Dendritic cell treated with granulocyte-macrophage colony-stimulating factor and Interleukin-4, amounts not matched to agents 40 ng/mL and 50 ng/mL, for 4 days (primary cell): ENCODE measurements around the gene SHROOM4.

Experiments
- H3K27ac Mint-ChIP-seq: one replicate; pipeline ENCODE4 v1.8.0; 2022; ENCODE audit warnings: mild to moderate bottlenecking, mixed read lengths
- H3K27me3 Mint-ChIP-seq: one replicate; pipeline ENCODE4 v1.8.0; 2022; ENCODE audit warnings: mild to moderate bottlenecking, mixed read lengths
- H3K36me3 Mint-ChIP-seq: one replicate; pipeline ENCODE4 v1.8.0; 2022; ENCODE audit warnings: low read depth, mixed read lengths
- H3K4me1 Mint-ChIP-seq: one replicate; pipeline ENCODE4 v1.8.0; 2022; ENCODE audit warnings: low read depth, mixed read lengths
- H3K4me3 Mint-ChIP-seq: one replicate; pipeline ENCODE4 v1.8.0; 2022; ENCODE audit warnings: mild to moderate bottlenecking, moderate library complexity, mixed read lengths
- H3K9me3 Mint-ChIP-seq: one replicate; pipeline ENCODE4 v1.8.0; 2022; ENCODE audit warnings: mixed read lengths
- intact Hi-C: fragments of 100-400 bp; cut with micrococcal nuclease; formaldehyde crosslinking; loops from one replicate; pipeline ENCODE4 v1.15.0; 2022

The SHROOM4 gene

GRCh38 chrX:50813843-50814661, at the start of gene SHROOM4:
SHROOM4 (minus strand) TSS chrX:50814194; CDS start chrX:50814018, 176 bp downstream.
- Mint-ChIP-seq H3K9me3 (no peaks in the 10 kb centered on the region), H3K27me3 (peaks cover 23% of the 10 kb centered on the region), H3K36me3 (no peaks in the 10 kb centered on the region), H3K4me3 (peak within 1 kb of the TSS; percentile 77), H3K4me1 (peaks cover 19% of the 10 kb centered on the region), H3K27ac (no peak within 1 kb of the TSS)
- intact Hi-C loops = no loop called here

- no peaks in the 10 kb centered on the region for H3K4me1 Mint-ChIP-seq
- no peak overlapping the region for H3K4me3 Mint-ChIP-seq
- no peaks in the 10 kb centered on the region for H3K36me3 Mint-ChIP-seq
- no peaks in the 10 kb centered on the region for H3K9me3 Mint-ChIP-seq
- no peaks in the 10 kb centered on the region for H3K27me3 Mint-ChIP-seq
- H3K27ac Mint-ChIP-seq = no peak overlapping the region
- intact Hi-C loops = no loop called here
Measured at GRCh38 chrX:50863471-50863870, 49.5 kb upstream of the SHROOM4 start.

GRCh38 chrX:50860518-50860917, 46.5 kb upstream of the SHROOM4 start:
- no peaks in the 10 kb centered on the region for H3K27me3 Mint-ChIP-seq
- H3K36me3 Mint-ChIP-seq = no peaks in the 10 kb centered on the region

GRCh38 chrX:50858548-50858947, 44.6 kb upstream of the SHROOM4 start:
- intact Hi-C loops = no loop called here
- H3K9me3 Mint-ChIP-seq = no peaks in the 10 kb centered on the region
- H3K4me1 Mint-ChIP-seq = no peaks in the 10 kb centered on the region

More at GRCh38 chrX:50860518-50860917, 46.5 kb upstream of the SHROOM4 start:
- H3K4me3 Mint-ChIP-seq = no peak overlapping the region
- intact Hi-C loops = no loop called here
- H3K9me3 Mint-ChIP-seq = no peaks in the 10 kb centered on the region
- H3K27ac Mint-ChIP-seq = no peak overlapping the region
- H3K4me1 Mint-ChIP-seq = no peaks in the 10 kb centered on the region

GRCh38 chrX:50853399-50853798, 39.4 kb upstream of the SHROOM4 start:
- no peaks in the 10 kb centered on the region for H3K36me3 Mint-ChIP-seq
- intact Hi-C loops = no loop called here

More at GRCh38 chrX:50858548-50858947, 44.6 kb upstream of the SHROOM4 start:
- Mint-ChIP-seq H3K27me3 (no peaks in the 10 kb centered on the region), H3K36me3 (no peaks in the 10 kb centered on the region), H3K4me3 (no peak overlapping the region), H3K27ac (no peak overlapping the region)

GRCh38 chrX:50852524-50852923, 38.5 kb upstream of the SHROOM4 start:
- H3K27ac Mint-ChIP-seq = no peak overlapping the region
- no peaks in the 10 kb centered on the region for H3K4me1 Mint-ChIP-seq
- no peaks in the 10 kb centered on the region for H3K9me3 Mint-ChIP-seq
- no peaks in the 10 kb centered on the region for H3K36me3 Mint-ChIP-seq
- no peaks in the 10 kb centered on the region for H3K27me3 Mint-ChIP-seq
- no peak overlapping the region for H3K4me3 Mint-ChIP-seq
- intact Hi-C loops = no loop called here

More at GRCh38 chrX:50853399-50853798, 39.4 kb upstream of the SHROOM4 start:
- H3K27ac Mint-ChIP-seq = no peak overlapping the region
- H3K4me3 Mint-ChIP-seq = no peak overlapping the region
- no peaks in the 10 kb centered on the region for H3K9me3 Mint-ChIP-seq
- H3K27me3 Mint-ChIP-seq = no peaks in the 10 kb centered on the region
- no peaks in the 10 kb centered on the region for H3K4me1 Mint-ChIP-seq

GRCh38 chrX:50842221-50842620, 28.2 kb upstream of the SHROOM4 start:
- no peak overlapping the region for H3K27ac Mint-ChIP-seq
- no peaks in the 10 kb centered on the region for H3K36me3 Mint-ChIP-seq
- no peak overlapping the region for H3K4me3 Mint-ChIP-seq
- no peaks in the 10 kb centered on the region for H3K9me3 Mint-ChIP-seq
- H3K27me3 Mint-ChIP-seq = no peaks in the 10 kb centered on the region
- intact Hi-C loops = no loop called here
- H3K4me1 Mint-ChIP-seq = no peaks in the 10 kb centered on the region

- no peak overlapping the region for H3K27ac Mint-ChIP-seq
- intact Hi-C loops = no loop called here
- H3K4me1 Mint-ChIP-seq = no peaks in the 10 kb centered on the region
- no peak overlapping the region for H3K4me3 Mint-ChIP-seq
- no peaks in the 10 kb centered on the region for H3K9me3 Mint-ChIP-seq
- no peaks in the 10 kb centered on the region for H3K27me3 Mint-ChIP-seq
- H3K36me3 Mint-ChIP-seq = no peaks in the 10 kb centered on the region
Measured at GRCh38 chrX:50839730-50840129, 25.7 kb upstream of the SHROOM4 start.

GRCh38 chrX:50838820-50839600, 25.0 kb upstream of the SHROOM4 start:
- Mint-ChIP-seq H3K4me1 (no peaks in the 10 kb centered on the region), H3K27ac (no peak overlapping the region)
- intact Hi-C loops = no loop called here

GRCh38 chrX:50827996-50828395, 14.0 kb upstream of the SHROOM4 start:
- Mint-ChIP-seq H3K27ac (no peak overlapping the region), H3K27me3 (no peaks in the 10 kb centered on the region), H3K36me3 (no peaks in the 10 kb centered on the region), H3K9me3 (no peaks in the 10 kb centered on the region), H3K4me3 (no peak overlapping the region), H3K4me1 (no peaks in the 10 kb centered on the region)
- intact Hi-C loops = no loop called here

More at GRCh38 chrX:50838820-50839600, 25.0 kb upstream of the SHROOM4 start:
- no peaks in the 10 kb centered on the region for H3K36me3 Mint-ChIP-seq
- no peaks in the 10 kb centered on the region for H3K9me3 Mint-ChIP-seq
- no peaks in the 10 kb centered on the region for H3K27me3 Mint-ChIP-seq
- H3K4me3 Mint-ChIP-seq = no peak overlapping the region

- no peaks in the 10 kb centered on the region for H3K4me1 Mint-ChIP-seq
- no peaks in the 10 kb centered on the region for H3K36me3 Mint-ChIP-seq
- H3K9me3 Mint-ChIP-seq = no peaks in the 10 kb centered on the region
- no peak overlapping the region for H3K4me3 Mint-ChIP-seq
- H3K27ac Mint-ChIP-seq = no peak overlapping the region
- no peaks in the 10 kb centered on the region for H3K27me3 Mint-ChIP-seq
- intact Hi-C loops = no loop called here
Measured at GRCh38 chrX:50825825-50826224, 11.8 kb upstream of the SHROOM4 start.

- Mint-ChIP-seq H3K27me3 (peaks cover 7% of the 10 kb centered on the region), H3K4me1 (peaks cover 9% of the 10 kb centered on the region), H3K36me3 (no peaks in the 10 kb centered on the region), H3K27ac (no peak overlapping the region), H3K9me3 (no peaks in the 10 kb centered on the region), H3K4me3 (no peak overlapping the region)
- intact Hi-C loops = no loop called here
Measured at GRCh38 chrX:50818986-50819385, 5.0 kb upstream of the SHROOM4 start.

- H3K9me3 Mint-ChIP-seq = no peaks in the 10 kb centered on the region
- intact Hi-C loops = no loop called here
- H3K27me3 Mint-ChIP-seq = peaks cover 23% of the 10 kb centered on the region
- peaks cover 19% of the 10 kb centered on the region for H3K4me1 Mint-ChIP-seq
- no peaks in the 10 kb centered on the region for H3K36me3 Mint-ChIP-seq
- no peak overlapping the region for H3K27ac Mint-ChIP-seq
- H3K4me3 Mint-ChIP-seq = no peak overlapping the region
Measured at GRCh38 chrX:50815120-50815519, 1.1 kb upstream of the SHROOM4 start.

- peaks cover 23% of the 10 kb centered on the region for H3K27me3 Mint-ChIP-seq
- H3K27ac Mint-ChIP-seq = no peak overlapping the region
- H3K4me3 Mint-ChIP-seq = no peak overlapping the region
- H3K9me3 Mint-ChIP-seq = no peaks in the 10 kb centered on the region
- H3K4me1 Mint-ChIP-seq = peaks cover 19% of the 10 kb centered on the region
- intact Hi-C loops = no loop called here
- no peaks in the 10 kb centered on the region for H3K36me3 Mint-ChIP-seq
Measured at GRCh38 chrX:50814701-50815100, 707 bp upstream of the SHROOM4 start.
